A549 (cell line): Measurements from ENCODE around the gene CLDN34. TPM values are rescaled to one million over a fixed set of nuclear protein-coding genes. Genes with fewer than 3 reads are reported as not detected.

Source experiments
- ATAC-seq, 2 experiments: fragments of 200-7000 bp in 1 of 2; fragments of >200 bp in 1 of 2; cut with Nextera tagmentation in 1 of 2; cut with Tn5 transposase in 1 of 2; 3 replicates each; pipeline versions ENCODE4 v1.8.0 to v1.9.1; 2018 to 2020; ENCODE audit warnings: mild to moderate bottlenecking in 1 of 2, moderate library complexity in 1 of 2
- CTCF ChIA-PET: fragments of 300-600 bp; sonication (Branson Sonifier 250); formaldehyde crosslinking; extraction: SDS; loops from one replicate; lab custom pipeline; 2021; ENCODE audit warnings: antibody characterized with exemption, inconsistent platforms; lab: Yijun Ruan, JAX
- POLR2A ChIA-PET: fragments of 350-600 bp; formaldehyde crosslinking; extraction: SDS; loops from one replicate; lab custom pipeline; 2021; ENCODE audit warnings: antibody characterized with exemption, inconsistent platforms; lab: Yijun Ruan, JAX
- DNase-seq, 2 experiments: peaks; one replicate each; pipeline versions ENCODE4 v3.0.0 to v3.0.0-alpha.2; 2011 to 2016; ENCODE audit warnings: low read depth in 1 of 2, low spot score in 1 of 2
- FAIRE-seq: peaks from 2 replicates; lab custom pipeline; 2011; peaks lifted over from hg19 to GRCh38; lab: Jason Lieb, UNC
- H3K27ac ChIP-seq, 2 experiments: fragments of >200 bp; sonication (Bioruptor Twin); formaldehyde crosslinking; 3 replicates each; pipeline ENCODE4 v1.5.1; 2016 to 2017
- H3K4me1 ChIP-seq: fragments of >200 bp; sonication (Bioruptor Twin); formaldehyde crosslinking; 3 replicates; pipeline ENCODE4 v1.6.1; 2016
- H3K4me2 ChIP-seq: fragments of >200 bp; sonication (Bioruptor Twin); formaldehyde crosslinking; 3 replicates; pipeline ENCODE4 v1.6.1; 2016
- H3K4me3 ChIP-seq: fragments of >200 bp; sonication (Bioruptor Twin); formaldehyde crosslinking; 3 replicates; pipeline ENCODE4 v1.5.1; 2016
- H3K9me3 ChIP-seq: fragments of >200 bp; sonication (Bioruptor Twin); formaldehyde crosslinking; 3 replicates; pipeline ENCODE4 v1.6.1; 2016
- BHLHE40 ChIP-seq: IDR thresholded peaks from 2 replicates; pipeline ENCODE4 v1.6.1; 2012; ENCODE audit warnings: low read depth, low read length, inconsistent platforms
- CBX2 ChIP-seq: fragments of 200-600 bp; sonication (generic); IDR thresholded peaks from 2 replicates; pipeline ENCODE4 v1.6.1; 2016; ENCODE audit warnings: low read depth, mild to moderate bottlenecking, borderline replicate concordance
- CBX8 ChIP-seq: fragments of 200-600 bp; sonication (generic); IDR thresholded peaks from 2 replicates; pipeline ENCODE4 v1.6.1; 2016
- CEBPB ChIP-seq, 2 experiments: fragments of >200 bp in 1 of 2; sonication (Bioruptor Twin) in 1 of 2; formaldehyde crosslinking in 1 of 2; IDR thresholded peaks; 2 replicates each; pipeline ENCODE4 v1.6.1; 2012 to 2016
- CHD2 ChIP-seq: fragments of 150-350 bp; IDR thresholded peaks from 2 replicates; pipeline ENCODE4 v1.6.1; 2014; ENCODE audit warnings: low read length; ENCODE audit not compliant: partially characterized antibody
- CHD4 ChIP-seq: fragments of 200-600 bp; sonication (generic); IDR thresholded peaks from 2 replicates; pipeline ENCODE4 v1.6.1; 2016; ENCODE audit warnings: antibody characterized with exemption, mild to moderate bottlenecking, borderline replicate concordance
- ELK1 ChIP-seq: fragments of 150-350 bp; IDR thresholded peaks from 2 replicates; pipeline ENCODE4 v1.6.1; 2014; ENCODE audit warnings: low read depth, mild to moderate bottlenecking, low read length
- HDAC2 ChIP-seq: fragments of 200-600 bp; sonication (generic); IDR thresholded peaks from 2 replicates; pipeline ENCODE4 v1.6.1; 2016
- HOXA7 ChIP-seq: fragments of 250-450 bp; sonication (Bioruptor Pico); IDR thresholded peaks from 2 replicates; pipeline ENCODE4 v1.5.0; 2020; ENCODE audit warnings: mild to moderate bottlenecking, moderate library complexity
- HOXB5 ChIP-seq: fragments of 250-450 bp; sonication (Bioruptor Pico); IDR thresholded peaks from 2 replicates; pipeline ENCODE4 v1.5.0; 2020; ENCODE audit warnings: mild to moderate bottlenecking, moderate library complexity
- JUN ChIP-seq, 2 experiments: fragments of >200 bp; sonication (Bioruptor Twin); formaldehyde crosslinking; IDR thresholded peaks; 2 replicates in 1 of 2; 3 replicates in 1 of 2; pipeline ENCODE4 v1.6.1; 2016 to 2017
- JUNB ChIP-seq: fragments of >200 bp; sonication (Bioruptor Twin); formaldehyde crosslinking; IDR thresholded peaks from 2 replicates; pipeline ENCODE4 v1.6.1; 2016
- KDM1A ChIP-seq: fragments of 200-600 bp; sonication (generic); IDR thresholded peaks from 2 replicates; pipeline ENCODE4 v1.6.1; 2016; ENCODE audit warnings: low read depth, mild to moderate bottlenecking
- KDM5A ChIP-seq: fragments of 200-600 bp; sonication (generic); IDR thresholded peaks from 2 replicates; pipeline ENCODE4 v1.6.1; 2016; ENCODE audit warnings: antibody characterized with exemption, mild to moderate bottlenecking
- MAFK ChIP-seq: fragments of 450-650 bp; IDR thresholded peaks from 2 replicates; pipeline ENCODE4 v1.6.1; 2014; ENCODE audit not compliant: partially characterized antibody
- NFE2L2 ChIP-seq: fragments of 150-350 bp; conservative IDR thresholded peaks from 2 replicates; pipeline ENCODE4 v1.6.1; 2014; ENCODE audit warnings: low read length
- NR3C1 ChIP-seq: fragments of >200 bp; sonication (Bioruptor Twin); formaldehyde crosslinking; IDR thresholded peaks from 3 replicates; pipeline ENCODE4 v1.6.1; 2017
- POLR2A ChIP-seq: IDR thresholded peaks from 2 replicates; pipeline ENCODE4 v1.6.1; 2012; ENCODE audit warnings: mild to moderate bottlenecking, low read length
- RAD21 ChIP-seq, 2 experiments: fragments of >200 bp in 1 of 2; sonication (Bioruptor Twin) in 1 of 2; formaldehyde crosslinking in 1 of 2; IDR thresholded peaks in 1 of 2; conservative IDR thresholded peaks in 1 of 2; 2 replicates in 1 of 2; 3 replicates in 1 of 2; pipeline ENCODE4 v1.6.1; 2012 to 2018; ENCODE audit warnings: inconsistent platforms in 1 of 2
- RCOR1 ChIP-seq: fragments of 150-350 bp; IDR thresholded peaks from 2 replicates; pipeline ENCODE4 v1.6.1; 2014; ENCODE audit warnings: antibody characterized with exemption, low read length, low read depth
- RFX5 ChIP-seq: fragments of 450-650 bp; IDR thresholded peaks from 2 replicates; pipeline ENCODE4 v1.7.1; 2014; ENCODE audit warnings: antibody characterized with exemption, mild to moderate bottlenecking, moderate library complexity
- SMC3 ChIP-seq: fragments of >200 bp; sonication (Bioruptor Twin); formaldehyde crosslinking; IDR thresholded peaks from 3 replicates; pipeline ENCODE4 v1.6.1; 2018; ENCODE audit warnings: inconsistent platforms
- SREBF2 ChIP-seq: fragments of 450-650 bp; IDR thresholded peaks from 2 replicates; pipeline ENCODE4 v1.6.1; 2014; ENCODE audit warnings: mild to moderate bottlenecking, moderate library complexity
- TFCP2L1 ChIP-seq: fragments of 250-450 bp; sonication (Bioruptor Pico); IDR thresholded peaks from 2 replicates; pipeline ENCODE4 v1.5.0; 2021; ENCODE audit warnings: mild to moderate bottlenecking
- USF2 ChIP-seq: fragments of 450-650 bp; IDR thresholded peaks from 2 replicates; pipeline ENCODE4 v1.6.1; 2014; ENCODE audit warnings: antibody characterized with exemption
- ZNF302 ChIP-seq: fragments of 250-450 bp; sonication (Bioruptor Pico); IDR thresholded peaks from 2 replicates; pipeline ENCODE4 v1.9.0; 2021; ENCODE audit warnings: inconsistent platforms, mild to moderate bottlenecking, moderate library complexity
- WGBS: methylation state at CpG from one replicate; pipeline ENCODE4 v1.1.6; 2017; ENCODE audit errors: missing lambda C conversion rate; 5-methylcytosine and 5-hydroxymethylcytosine counted together
- polyA plus RNA-seq, 4 experiments: library from polyadenylated mRNA; depleted of rRNA in 3 of 4; stranded (reverse); fragments of >200 nt; fragmentation: RNase III in 1 of 4; extraction: RNeasy Plus Mini Kit Qiagen cat#74134 plus additional on column Dnase treatment in 1 of 4; gene quantifications; 2 replicates in 3 of 4; 3 replicates in 1 of 4; pipeline ENCODE4 v1.2.3, GENCODE V29; 2011 to 2017
- TF ChIP-seq, protein P1 (sequence below): fragments of >200 bp; sonication (Bioruptor Twin); formaldehyde crosslinking; IDR thresholded peaks from 2 replicates; pipeline ENCODE4 v1.6.1; 2016
- TF ChIP-seq, protein P2 (sequence below): fragments of >200 bp; sonication (Bioruptor Twin); formaldehyde crosslinking; IDR thresholded peaks from 3 replicates; pipeline ENCODE4 v1.5.1; 2016
- TF ChIP-seq, protein P3 (sequence below): IDR thresholded peaks from 2 replicates; pipeline ENCODE4 v1.6.1; 2012
- TF ChIP-seq, protein P4 (sequence below): fragments of 200-600 bp; sonication (generic); IDR thresholded peaks from 2 replicates; pipeline ENCODE4 v1.6.1; 2016; ENCODE audit warnings: antibody characterized with exemption, mild to moderate bottlenecking, moderate library complexity

Gene CLDN34
- polyA plus RNA-seq, 2 of the 4 experiments (the other 2 are of a cell fraction), result not detected

DNA sequence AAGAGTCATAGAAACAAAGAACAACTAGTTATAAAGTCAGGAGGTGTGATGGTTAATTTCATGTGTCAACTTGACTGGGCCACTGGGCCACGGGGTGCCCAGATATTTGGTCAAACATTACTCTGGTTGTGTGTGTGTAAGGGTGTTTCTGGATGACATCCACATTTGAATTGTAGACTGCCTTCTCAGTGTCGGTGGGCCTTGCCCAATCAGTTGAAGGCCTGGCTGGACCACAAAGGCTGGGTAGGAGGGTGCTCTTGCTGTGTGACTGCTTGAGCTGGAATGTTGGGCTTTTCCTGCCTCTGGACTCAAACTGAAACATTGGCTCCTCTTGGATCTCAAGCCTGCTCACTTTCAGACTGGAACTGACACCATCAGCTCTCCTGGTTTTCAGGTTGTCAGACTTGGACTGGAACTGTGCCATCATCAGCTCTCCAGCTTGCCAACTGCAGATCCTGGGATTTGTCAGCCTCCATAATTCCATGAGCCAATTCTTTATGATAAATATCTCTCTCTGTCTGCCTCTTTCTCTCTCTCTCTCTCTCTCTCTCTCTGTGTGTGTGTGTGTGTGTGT is 41.4 kb downstream of the CLDN34 start:
- no peak overlapping the region for H3K4me2 ChIP-seq
- H3K9me3 ChIP-seq, result 0 out of 3 replicates have a peak, but pooled peaks cover 3% of the 10 kb centered on the region
- POLR2A ChIA-PET, result no interaction called here
- 82% methylated on average over 2 of the region's 2 CpGs for WGBS
- no peak for ATAC-seq
- no peak overlapping the region for H3K4me3 ChIP-seq
- no peak for FAIRE-seq
- DNase-seq, result no peak
- TF ChIP-seq, protein P1, sequence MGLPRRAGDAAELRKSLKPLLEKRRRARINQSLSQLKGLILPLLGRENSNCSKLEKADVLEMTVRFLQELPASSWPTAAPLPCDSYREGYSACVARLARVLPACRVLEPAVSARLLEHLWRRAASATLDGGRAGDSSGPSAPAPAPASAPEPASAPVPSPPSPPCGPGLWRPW, result no peak
- no peak for TF ChIP-seq RAD21 (conservative IDR thresholded peaks at IDR 0.05 in 1 of 2, IDR thresholded peaks at IDR 0.05 in 1 of 2)
- no peak for TF ChIP-seq JUN (IDR thresholded peaks at IDR 0.05)
- TF ChIP-seq CBX8, result no peak
- TF ChIP-seq ZNF302 (CRISPR knock-in tag), result no peak
- no peak for TF ChIP-seq KDM5A
- TF ChIP-seq, protein P2, sequence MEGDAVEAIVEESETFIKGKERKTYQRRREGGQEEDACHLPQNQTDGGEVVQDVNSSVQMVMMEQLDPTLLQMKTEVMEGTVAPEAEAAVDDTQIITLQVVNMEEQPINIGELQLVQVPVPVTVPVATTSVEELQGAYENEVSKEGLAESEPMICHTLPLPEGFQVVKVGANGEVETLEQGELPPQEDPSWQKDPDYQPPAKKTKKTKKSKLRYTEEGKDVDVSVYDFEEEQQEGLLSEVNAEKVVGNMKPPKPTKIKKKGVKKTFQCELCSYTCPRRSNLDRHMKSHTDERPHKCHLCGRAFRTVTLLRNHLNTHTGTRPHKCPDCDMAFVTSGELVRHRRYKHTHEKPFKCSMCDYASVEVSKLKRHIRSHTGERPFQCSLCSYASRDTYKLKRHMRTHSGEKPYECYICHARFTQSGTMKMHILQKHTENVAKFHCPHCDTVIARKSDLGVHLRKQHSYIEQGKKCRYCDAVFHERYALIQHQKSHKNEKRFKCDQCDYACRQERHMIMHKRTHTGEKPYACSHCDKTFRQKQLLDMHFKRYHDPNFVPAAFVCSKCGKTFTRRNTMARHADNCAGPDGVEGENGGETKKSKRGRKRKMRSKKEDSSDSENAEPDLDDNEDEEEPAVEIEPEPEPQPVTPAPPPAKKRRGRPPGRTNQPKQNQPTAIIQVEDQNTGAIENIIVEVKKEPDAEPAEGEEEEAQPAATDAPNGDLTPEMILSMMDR, result no peak
- no peak for TF ChIP-seq TFCP2L1 (CRISPR knock-in tag)
- no peak for TF ChIP-seq CBX2
- no peak for TF ChIP-seq CHD4
- no peak for TF ChIP-seq SMC3
- TF ChIP-seq, protein P3, sequence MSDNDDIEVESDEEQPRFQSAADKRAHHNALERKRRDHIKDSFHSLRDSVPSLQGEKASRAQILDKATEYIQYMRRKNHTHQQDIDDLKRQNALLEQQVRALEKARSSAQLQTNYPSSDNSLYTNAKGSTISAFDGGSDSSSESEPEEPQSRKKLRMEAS, result no peak
- TF ChIP-seq CHD2, result no peak
- no peak for TF ChIP-seq CEBPB (IDR thresholded peaks at IDR 0.05)
- TF ChIP-seq HDAC2, result no peak
- no peak for TF ChIP-seq KDM1A
- TF ChIP-seq JUNB, result no peak
- TF ChIP-seq RCOR1, result no peak
- no peak for TF ChIP-seq HOXB5 (CRISPR knock-in tag)
- no peak for TF ChIP-seq MAFK
- H3K27ac ChIP-seq, result peak overlapping the region; percentile 29 to 84; a peak in 3 of 6 replicates
- peaks cover 65% of the 10 kb centered on the region for H3K4me1 ChIP-seq
- CTCF ChIA-PET, result interaction anchor here (0.6 to 1.0 kb wide), 3 partner anchors 105 to 112 kb away, joined by 3 to 4 read pairs (median 4); no protein-coding TSS in a partner anchor

DNA sequence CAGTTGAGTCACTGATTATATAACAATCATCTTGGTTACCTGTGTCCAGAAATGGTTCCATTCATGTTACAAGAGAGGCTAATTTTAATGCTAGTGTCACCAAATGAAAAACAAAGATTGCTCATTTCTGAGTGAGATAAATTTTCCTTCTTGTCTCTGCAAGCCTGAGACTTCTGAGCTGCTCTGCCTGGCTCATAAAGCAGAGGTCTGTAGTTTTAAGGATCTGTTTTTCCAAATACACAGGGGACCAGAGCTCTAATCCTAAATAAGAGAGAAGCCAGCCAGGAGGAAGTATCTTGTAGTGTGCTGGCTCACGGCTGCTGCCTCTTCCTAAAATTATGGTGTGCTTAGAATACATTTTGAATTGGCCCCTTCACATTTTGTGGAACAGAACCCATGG is 42.6 kb downstream of the CLDN34 start:
- ATAC-seq, result no peak
- H3K4me2 ChIP-seq, result peak overlapping the region; percentile 7; the same call in 1 of the 3 replicates
- peaks cover 58% of the 10 kb centered on the region for H3K4me1 ChIP-seq
- FAIRE-seq, result no peak
- POLR2A ChIA-PET, result no interaction called here
- TF ChIP-seq USF2, result no peak
- TF ChIP-seq CHD4, result no peak
- no peak for TF ChIP-seq CEBPB (IDR thresholded peaks at IDR 0.05)
- TF ChIP-seq POLR2A, result no peak
- no peak for TF ChIP-seq NFE2L2
- no peak for TF ChIP-seq HOXB5 (CRISPR knock-in tag)
- TF ChIP-seq KDM5A, result no peak
- no peak for TF ChIP-seq NR3C1
- TF ChIP-seq ELK1, result no peak
- no peak for TF ChIP-seq RFX5
- TF ChIP-seq SREBF2, result no peak
- no peak for TF ChIP-seq BHLHE40
- TF ChIP-seq HOXA7 (CRISPR knock-in tag), result no peak
- TF ChIP-seq, protein P4, sequence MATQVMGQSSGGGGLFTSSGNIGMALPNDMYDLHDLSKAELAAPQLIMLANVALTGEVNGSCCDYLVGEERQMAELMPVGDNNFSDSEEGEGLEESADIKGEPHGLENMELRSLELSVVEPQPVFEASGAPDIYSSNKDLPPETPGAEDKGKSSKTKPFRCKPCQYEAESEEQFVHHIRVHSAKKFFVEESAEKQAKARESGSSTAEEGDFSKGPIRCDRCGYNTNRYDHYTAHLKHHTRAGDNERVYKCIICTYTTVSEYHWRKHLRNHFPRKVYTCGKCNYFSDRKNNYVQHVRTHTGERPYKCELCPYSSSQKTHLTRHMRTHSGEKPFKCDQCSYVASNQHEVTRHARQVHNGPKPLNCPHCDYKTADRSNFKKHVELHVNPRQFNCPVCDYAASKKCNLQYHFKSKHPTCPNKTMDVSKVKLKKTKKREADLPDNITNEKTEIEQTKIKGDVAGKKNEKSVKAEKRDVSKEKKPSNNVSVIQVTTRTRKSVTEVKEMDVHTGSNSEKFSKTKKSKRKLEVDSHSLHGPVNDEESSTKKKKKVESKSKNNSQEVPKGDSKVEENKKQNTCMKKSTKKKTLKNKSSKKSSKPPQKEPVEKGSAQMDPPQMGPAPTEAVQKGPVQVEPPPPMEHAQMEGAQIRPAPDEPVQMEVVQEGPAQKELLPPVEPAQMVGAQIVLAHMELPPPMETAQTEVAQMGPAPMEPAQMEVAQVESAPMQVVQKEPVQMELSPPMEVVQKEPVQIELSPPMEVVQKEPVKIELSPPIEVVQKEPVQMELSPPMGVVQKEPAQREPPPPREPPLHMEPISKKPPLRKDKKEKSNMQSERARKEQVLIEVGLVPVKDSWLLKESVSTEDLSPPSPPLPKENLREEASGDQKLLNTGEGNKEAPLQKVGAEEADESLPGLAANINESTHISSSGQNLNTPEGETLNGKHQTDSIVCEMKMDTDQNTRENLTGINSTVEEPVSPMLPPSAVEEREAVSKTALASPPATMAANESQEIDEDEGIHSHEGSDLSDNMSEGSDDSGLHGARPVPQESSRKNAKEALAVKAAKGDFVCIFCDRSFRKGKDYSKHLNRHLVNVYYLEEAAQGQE, result no peak
- WGBS, result 75% methylated on average over 1 of the region's 1 CpG
- CTCF ChIA-PET, result interaction anchor here (0.9 kb wide), 1 partner anchor 104 kb away, joined by 4 read pairs; no protein-coding TSS in a partner anchor
- no peak for DNase-seq
- H3K27ac ChIP-seq, result peak overlapping the region; percentile 73 to 84
- H3K9me3 ChIP-seq, result 0 out of 3 replicates have a peak, but pooled peaks cover 3% of the 10 kb centered on the region
- no peak overlapping the region for H3K4me3 ChIP-seq
